K562 (cell line): ENCODE results near the gene HCN3. TPM values are rescaled to one million over a fixed set of nuclear protein-coding genes. Genes with fewer than 3 reads are reported as not detected.
A peak's percentile ranks its signal among the peaks of the same experiment; 100 is the strongest.

Experiments
- BCOR ChIP-seq: fragments of 450-650 bp; IDR thresholded peaks from 2 replicates; pipeline ENCODE4 v1.6.1; 2016
- ERF ChIP-seq: fragments of 450-650 bp; formaldehyde crosslinking; IDR thresholded peaks from 2 replicates; pipeline ENCODE4 v1.4.0; 2020; ENCODE audit warnings: mild to moderate bottlenecking, mixed read lengths
- ETV1 ChIP-seq: fragments of 450-650 bp; conservative IDR thresholded peaks from 2 replicates; pipeline ENCODE4 v1.6.1; 2016; ENCODE audit warnings: missing genetic modification characterization, control low read depth, low read depth, missing compliant biosample characterization
- KAT2B ChIP-seq: IDR thresholded peaks from one replicate; pipeline ENCODE4 v1.6.1; 2012; ENCODE audit warnings: low read depth, mild to moderate bottlenecking, control low read depth, inconsistent platforms, low read length, moderate library complexity
- KDM4B ChIP-seq, 2 experiments: fragments of 450-650 bp in 1 of 2; sonication (generic) in 1 of 2; IDR thresholded peaks; 2 replicates each; pipeline ENCODE4 v1.6.1; 2016 to 2017; ENCODE audit warnings: borderline replicate concordance in 2 of 2, antibody characterized with exemption in 1 of 2, low read depth in 1 of 2, mild to moderate bottlenecking in 1 of 2
- KDM5B ChIP-seq: fragments of 200-600 bp; sonication (generic); IDR thresholded peaks from 2 replicates; pipeline ENCODE4 v1.6.1; 2012; ENCODE audit warnings: low read depth, mild to moderate bottlenecking, moderate library complexity, low read length, control low read depth, inconsistent platforms; ENCODE audit not compliant: insufficient replicate concordance
- NFIC ChIP-seq: fragments of 450-650 bp; IDR thresholded peaks from 2 replicates; pipeline ENCODE4 v1.6.1; 2017; ENCODE audit warnings: mild to moderate bottlenecking, inconsistent platforms
- PCBP1 ChIP-seq: fragments of 200-400 bp; formaldehyde crosslinking; IDR thresholded peaks from 2 replicates; pipeline ENCODE4 v1.6.1; 2018; ENCODE audit warnings: mild to moderate bottlenecking, low read depth, low read length; ENCODE audit not compliant: poor library complexity, severe bottlenecking
- SMARCA4 ChIP-seq: fragments of 450-650 bp; IDR thresholded peaks from 2 replicates; pipeline ENCODE4 v1.6.1; 2016
- SP1 ChIP-seq: sonication (generic); formaldehyde crosslinking; IDR thresholded peaks from 2 replicates; pipeline ENCODE4 v1.8.1; 2022; ENCODE audit warnings: mild to moderate bottlenecking, missing genetic modification reagents
- polyA plus RNA-seq, 8 experiments: library from polyadenylated mRNA; depleted of rRNA in 4 of 8; stranded (reverse) in 5 of 8; unstranded in 3 of 8; fragments of >200 nt; fragmentation: Nextera tagmentation in 2 of 8; fragmentation: Illumina TruSeq in 1 of 8; extraction: Ambion mirVana in 2 of 8; extraction: Trizol in 1 of 8; gene quantifications; 2 replicates each; pipeline versions ENCODE4 v1.2.1 to v1.2.3, GENCODE V29; 2011 to 2014; ENCODE audit warnings: inconsistent platforms in 1 of 8, missing spikeins in 1 of 8
- total RNA-seq, 7 experiments: library from RNA; depleted of rRNA in 6 of 7; stranded (reverse); fragments of >200 nt in 6 of 7; fragmentation: Illumina TruSeq in 2 of 7; extraction: Trizol in 2 of 7; gene quantifications; 2 replicates each; pipeline versions ENCODE4 v1.2.1 to v1.2.3, GENCODE V29; 2011 to 2021; ENCODE audit warnings: low replicate concordance in 1 of 7
- TF ChIP-seq, protein P1 (sequence below): IDR thresholded peaks from 2 replicates; pipeline ENCODE4 v1.6.1; 2011; ENCODE audit warnings: borderline replicate concordance, low read depth, mild to moderate bottlenecking, moderate library complexity, low read length; ENCODE audit not compliant: insufficient read depth, poor library complexity, severe bottlenecking
- TF ChIP-seq, protein P2 (sequence below): fragments of 450-650 bp; IDR thresholded peaks from 2 replicates; pipeline ENCODE4 v1.6.1; 2017; ENCODE audit warnings: mild to moderate bottlenecking, moderate library complexity
- TF ChIP-seq, protein P3 (sequence below): fragments of 250-450 bp; sonication (Bioruptor Pico); IDR thresholded peaks from 2 replicates; pipeline ENCODE4 v1.5.0; 2021
- TF ChIP-seq, protein P4 (sequence below): fragments of 250-450 bp; sonication (Bioruptor Pico); IDR thresholded peaks from 2 replicates; pipeline ENCODE4 v1.4.0; 2020; ENCODE audit warnings: mild to moderate bottlenecking, moderate library complexity, borderline replicate concordance
- TF ChIP-seq, protein P5 (sequence below): fragments of 450-650 bp; conservative IDR thresholded peaks from 2 replicates; pipeline ENCODE4 v1.6.1; 2016; ENCODE audit warnings: missing genetic modification characterization, low read depth, mild to moderate bottlenecking, control low read depth, missing compliant biosample characterization

The HCN3 gene
- total and polyA plus RNA-seq, 9 of the 15 experiments (the other 6 are each of a cell fraction or from before 2014, with no cell fraction given) = 0.91 to 9.7 (median 3.9) TPM

DNA sequence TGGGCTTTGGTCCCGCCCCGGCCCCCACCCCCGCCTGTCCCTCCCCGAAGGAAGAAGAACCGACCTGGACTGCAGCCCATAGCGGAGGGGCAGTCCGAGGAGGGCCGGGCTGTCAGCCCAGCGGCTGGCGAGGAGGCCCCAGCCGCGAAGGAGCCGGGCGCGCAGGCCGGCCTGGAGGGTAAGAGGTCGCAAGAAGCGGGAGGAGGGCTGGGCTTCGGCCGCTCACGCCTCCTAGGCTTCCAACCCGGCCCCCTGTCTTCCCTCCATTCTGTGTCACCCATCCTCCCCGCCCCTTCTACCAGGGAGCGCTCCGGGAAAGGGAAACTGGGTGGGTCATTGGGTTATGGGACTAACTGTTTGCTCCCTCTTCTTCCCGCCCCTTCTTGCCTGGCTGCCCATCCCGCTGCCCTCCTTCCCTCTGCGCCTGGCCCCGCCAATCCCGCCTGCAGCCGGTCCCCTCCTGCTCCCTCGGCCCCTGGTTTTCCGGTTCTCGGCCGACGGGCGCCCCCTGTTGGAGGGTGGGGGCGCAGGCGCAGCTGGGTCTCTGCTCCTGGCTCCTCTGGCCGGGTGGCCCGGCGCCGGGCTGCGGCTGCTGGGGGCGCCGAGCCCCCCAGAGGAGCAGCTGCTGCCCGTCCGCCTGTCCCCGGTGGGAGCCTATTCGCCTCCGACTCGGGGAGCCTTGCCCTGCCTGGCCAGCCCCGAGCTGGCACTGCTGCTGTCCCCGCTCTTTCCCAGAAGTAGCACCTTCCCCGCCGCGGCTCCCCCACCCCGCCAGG, 45.9 kb downstream of the HCN3 start (continued):
- TF ChIP-seq, protein P1, sequence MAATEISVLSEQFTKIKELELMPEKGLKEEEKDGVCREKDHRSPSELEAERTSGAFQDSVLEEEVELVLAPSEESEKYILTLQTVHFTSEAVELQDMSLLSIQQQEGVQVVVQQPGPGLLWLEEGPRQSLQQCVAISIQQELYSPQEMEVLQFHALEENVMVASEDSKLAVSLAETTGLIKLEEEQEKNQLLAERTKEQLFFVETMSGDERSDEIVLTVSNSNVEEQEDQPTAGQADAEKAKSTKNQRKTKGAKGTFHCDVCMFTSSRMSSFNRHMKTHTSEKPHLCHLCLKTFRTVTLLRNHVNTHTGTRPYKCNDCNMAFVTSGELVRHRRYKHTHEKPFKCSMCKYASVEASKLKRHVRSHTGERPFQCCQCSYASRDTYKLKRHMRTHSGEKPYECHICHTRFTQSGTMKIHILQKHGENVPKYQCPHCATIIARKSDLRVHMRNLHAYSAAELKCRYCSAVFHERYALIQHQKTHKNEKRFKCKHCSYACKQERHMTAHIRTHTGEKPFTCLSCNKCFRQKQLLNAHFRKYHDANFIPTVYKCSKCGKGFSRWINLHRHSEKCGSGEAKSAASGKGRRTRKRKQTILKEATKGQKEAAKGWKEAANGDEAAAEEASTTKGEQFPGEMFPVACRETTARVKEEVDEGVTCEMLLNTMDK = peak; percentile 97
- TF ChIP-seq, protein P2, sequence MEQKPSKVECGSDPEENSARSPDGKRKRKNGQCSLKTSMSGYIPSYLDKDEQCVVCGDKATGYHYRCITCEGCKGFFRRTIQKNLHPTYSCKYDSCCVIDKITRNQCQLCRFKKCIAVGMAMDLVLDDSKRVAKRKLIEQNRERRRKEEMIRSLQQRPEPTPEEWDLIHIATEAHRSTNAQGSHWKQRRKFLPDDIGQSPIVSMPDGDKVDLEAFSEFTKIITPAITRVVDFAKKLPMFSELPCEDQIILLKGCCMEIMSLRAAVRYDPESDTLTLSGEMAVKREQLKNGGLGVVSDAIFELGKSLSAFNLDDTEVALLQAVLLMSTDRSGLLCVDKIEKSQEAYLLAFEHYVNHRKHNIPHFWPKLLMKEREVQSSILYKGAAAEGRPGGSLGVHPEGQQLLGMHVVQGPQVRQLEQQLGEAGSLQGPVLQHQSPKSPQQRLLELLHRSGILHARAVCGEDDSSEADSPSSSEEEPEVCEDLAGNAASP = no peak
- TF ChIP-seq KDM4B (IDR thresholded peaks at IDR 0.05; ENCODE audit: borderline replicate concordance in 2 of 2, low read depth in 1 of 2) = 0 out of 4 replicates have a peak, but pooled peaks of 1 of the 2 experiments have one; percentile 51
- TF ChIP-seq KAT2B = no peak
- peak; percentile 77 for TF ChIP-seq SP1 (CRISPR knock-in tag)
- TF ChIP-seq, protein P3, sequence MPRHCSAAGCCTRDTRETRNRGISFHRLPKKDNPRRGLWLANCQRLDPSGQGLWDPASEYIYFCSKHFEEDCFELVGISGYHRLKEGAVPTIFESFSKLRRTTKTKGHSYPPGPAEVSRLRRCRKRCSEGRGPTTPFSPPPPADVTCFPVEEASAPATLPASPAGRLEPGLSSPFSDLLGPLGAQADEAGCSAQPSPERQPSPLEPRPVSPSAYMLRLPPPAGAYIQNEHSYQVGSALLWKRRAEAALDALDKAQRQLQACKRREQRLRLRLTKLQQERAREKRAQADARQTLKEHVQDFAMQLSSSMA = no peak
- TF ChIP-seq NFIC = 0 out of 2 replicates have a peak, but pooled peaks have one; percentile 19
- TF ChIP-seq KDM5B = peak; percentile 18
- peak; percentile 30; the same call in 1 of the 2 replicates for TF ChIP-seq ETV1
- peak; percentile 31 for TF ChIP-seq PCBP1
- TF ChIP-seq, protein P4, sequence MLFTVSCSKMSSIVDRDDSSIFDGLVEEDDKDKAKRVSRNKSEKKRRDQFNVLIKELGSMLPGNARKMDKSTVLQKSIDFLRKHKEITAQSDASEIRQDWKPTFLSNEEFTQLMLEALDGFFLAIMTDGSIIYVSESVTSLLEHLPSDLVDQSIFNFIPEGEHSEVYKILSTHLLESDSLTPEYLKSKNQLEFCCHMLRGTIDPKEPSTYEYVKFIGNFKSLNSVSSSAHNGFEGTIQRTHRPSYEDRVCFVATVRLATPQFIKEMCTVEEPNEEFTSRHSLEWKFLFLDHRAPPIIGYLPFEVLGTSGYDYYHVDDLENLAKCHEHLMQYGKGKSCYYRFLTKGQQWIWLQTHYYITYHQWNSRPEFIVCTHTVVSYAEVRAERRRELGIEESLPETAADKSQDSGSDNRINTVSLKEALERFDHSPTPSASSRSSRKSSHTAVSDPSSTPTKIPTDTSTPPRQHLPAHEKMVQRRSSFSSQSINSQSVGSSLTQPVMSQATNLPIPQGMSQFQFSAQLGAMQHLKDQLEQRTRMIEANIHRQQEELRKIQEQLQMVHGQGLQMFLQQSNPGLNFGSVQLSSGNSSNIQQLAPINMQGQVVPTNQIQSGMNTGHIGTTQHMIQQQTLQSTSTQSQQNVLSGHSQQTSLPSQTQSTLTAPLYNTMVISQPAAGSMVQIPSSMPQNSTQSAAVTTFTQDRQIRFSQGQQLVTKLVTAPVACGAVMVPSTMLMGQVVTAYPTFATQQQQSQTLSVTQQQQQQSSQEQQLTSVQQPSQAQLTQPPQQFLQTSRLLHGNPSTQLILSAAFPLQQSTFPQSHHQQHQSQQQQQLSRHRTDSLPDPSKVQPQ = no peak
- TF ChIP-seq, protein P5, sequence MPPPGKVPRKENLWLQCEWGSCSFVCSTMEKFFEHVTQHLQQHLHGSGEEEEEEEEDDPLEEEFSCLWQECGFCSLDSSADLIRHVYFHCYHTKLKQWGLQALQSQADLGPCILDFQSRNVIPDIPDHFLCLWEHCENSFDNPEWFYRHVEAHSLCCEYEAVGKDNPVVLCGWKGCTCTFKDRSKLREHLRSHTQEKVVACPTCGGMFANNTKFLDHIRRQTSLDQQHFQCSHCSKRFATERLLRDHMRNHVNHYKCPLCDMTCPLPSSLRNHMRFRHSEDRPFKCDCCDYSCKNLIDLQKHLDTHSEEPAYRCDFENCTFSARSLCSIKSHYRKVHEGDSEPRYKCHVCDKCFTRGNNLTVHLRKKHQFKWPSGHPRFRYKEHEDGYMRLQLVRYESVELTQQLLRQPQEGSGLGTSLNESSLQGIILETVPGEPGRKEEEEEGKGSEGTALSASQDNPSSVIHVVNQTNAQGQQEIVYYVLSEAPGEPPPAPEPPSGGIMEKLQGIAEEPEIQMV (tag) = no peak
- TF ChIP-seq ERF (CRISPR knock-in tag) = 0 out of 2 replicates have a peak, but pooled peaks have one; percentile 2
- TF ChIP-seq BCOR = peak; percentile 61; the same call in 1 of the 2 replicates
- peak; percentile 38; the same call in 1 of the 2 replicates for TF ChIP-seq SMARCA4
